Brain microvascular endothelial cell (primary cell): Measurements from ENCODE around the gene CLTA.

Source experiments
- DNase-seq: peaks from one replicate; pipeline ENCODE4 v3.0.0-alpha.2; 2020
- H3K27ac ChIP-seq: fragments of 250-450 bp; sonication (Bioruptor Pico); 2 replicates; pipeline ENCODE4 v1.5.1; 2020; ENCODE audit warnings: mild to moderate bottlenecking, moderate library complexity
- H3K27me3 ChIP-seq: fragments of 250-450 bp; sonication (Bioruptor Pico); replicated peaks from 2 replicates; pipeline ENCODE4 v1.5.1; 2020; ENCODE audit warnings: mild to moderate bottlenecking
- H3K36me3 ChIP-seq: fragments of 250-450 bp; sonication (Bioruptor Pico); replicated peaks from 2 replicates; pipeline ENCODE4 v1.5.1; 2020; ENCODE audit warnings: mild to moderate bottlenecking
- H3K4me3 ChIP-seq: 2 replicates; pipeline ENCODE4 v1.5.1; 2011; ENCODE audit warnings: low read depth, mild to moderate bottlenecking, control low read depth, low read length, moderate library complexity
- in situ Hi-C: cut with HindIII; loops from 2 replicates; pipeline ENCODE4 v1.10.0; 2017; ENCODE audit warnings: low sequenced_read_pairs, low pct_ligation_motif_present
- TF ChIP-seq, protein P1 (sequence below): IDR thresholded peaks from 2 replicates; pipeline ENCODE4 v1.5.1; 2011; ENCODE audit warnings: low read depth, mild to moderate bottlenecking, moderate library complexity, low read length, control low read depth, inconsistent platforms; ENCODE audit errors: missing control alignments

CLTA gene

GRCh38 chr9:36166168-36166927 lies 24.4 kb upstream of the CLTA start:
- DNase-seq: peak; percentile 76
- Histone ChIP-seq H3K4me3 (peak overlapping the region; percentile 53), H3K27me3 (no peaks in the 10 kb centered on the region), H3K36me3 (no peaks in the 10 kb centered on the region), H3K27ac (peak overlapping the region; percentile 28)
- TF ChIP-seq, protein P1, sequence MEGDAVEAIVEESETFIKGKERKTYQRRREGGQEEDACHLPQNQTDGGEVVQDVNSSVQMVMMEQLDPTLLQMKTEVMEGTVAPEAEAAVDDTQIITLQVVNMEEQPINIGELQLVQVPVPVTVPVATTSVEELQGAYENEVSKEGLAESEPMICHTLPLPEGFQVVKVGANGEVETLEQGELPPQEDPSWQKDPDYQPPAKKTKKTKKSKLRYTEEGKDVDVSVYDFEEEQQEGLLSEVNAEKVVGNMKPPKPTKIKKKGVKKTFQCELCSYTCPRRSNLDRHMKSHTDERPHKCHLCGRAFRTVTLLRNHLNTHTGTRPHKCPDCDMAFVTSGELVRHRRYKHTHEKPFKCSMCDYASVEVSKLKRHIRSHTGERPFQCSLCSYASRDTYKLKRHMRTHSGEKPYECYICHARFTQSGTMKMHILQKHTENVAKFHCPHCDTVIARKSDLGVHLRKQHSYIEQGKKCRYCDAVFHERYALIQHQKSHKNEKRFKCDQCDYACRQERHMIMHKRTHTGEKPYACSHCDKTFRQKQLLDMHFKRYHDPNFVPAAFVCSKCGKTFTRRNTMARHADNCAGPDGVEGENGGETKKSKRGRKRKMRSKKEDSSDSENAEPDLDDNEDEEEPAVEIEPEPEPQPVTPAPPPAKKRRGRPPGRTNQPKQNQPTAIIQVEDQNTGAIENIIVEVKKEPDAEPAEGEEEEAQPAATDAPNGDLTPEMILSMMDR: peak; percentile 69
- in situ Hi-C loops: no loop called here

DNA sequence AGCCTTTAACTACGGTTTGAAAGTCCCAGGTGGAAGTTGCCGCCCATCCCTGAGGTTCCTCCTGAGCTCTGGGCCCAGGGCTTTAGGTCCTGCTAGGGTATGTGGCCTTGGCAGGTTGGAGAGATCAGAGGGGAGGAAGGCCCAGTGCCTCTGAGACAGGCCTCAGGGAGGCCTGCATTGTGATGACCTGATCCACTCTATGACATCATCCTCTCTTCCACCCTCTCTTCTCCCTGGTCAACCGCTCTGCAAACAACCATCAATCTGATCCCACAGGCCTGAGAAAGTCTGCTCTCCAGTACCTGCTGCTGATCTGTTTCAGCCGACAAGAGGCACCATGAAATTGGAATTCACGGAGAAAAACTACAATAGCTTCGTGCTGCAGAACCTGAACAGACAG lies 21.6 kb upstream of the CLTA start, which contains the start of gene CCIN:
Gene CCIN, plus strand, starts transcription at position 223 of the 400 bp plus-strand sequence. Its CDS starts 115 bp downstream, at position 338.
- TF ChIP-seq, protein P1: no peak
- Histone ChIP-seq H3K27me3 (no peaks in the 10 kb centered on the region), H3K27ac (no peak within 1 kb of the TSS), H3K36me3 (no peaks in the 10 kb centered on the region), H3K4me3 (no peak within 1 kb of the TSS)
- DNase-seq: no peak
- in situ Hi-C loops: no loop called here

DNA sequence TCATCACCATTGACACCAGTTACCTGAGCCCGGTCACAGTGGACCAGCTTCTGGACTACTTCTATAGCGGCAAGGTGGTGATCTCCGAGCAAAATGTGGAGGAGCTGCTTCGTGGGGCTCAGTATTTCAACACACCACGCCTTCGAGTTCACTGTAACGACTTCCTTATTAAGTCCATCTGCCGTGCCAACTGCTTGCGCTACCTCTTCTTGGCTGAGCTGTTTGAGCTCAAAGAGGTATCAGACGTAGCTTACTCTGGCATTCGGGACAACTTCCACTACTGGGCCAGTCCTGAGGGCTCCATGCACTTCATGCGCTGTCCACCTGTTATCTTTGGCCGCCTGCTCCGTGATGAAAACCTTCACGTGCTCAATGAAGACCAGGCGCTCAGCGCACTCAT lies 21.0 kb upstream of the CLTA start:
- TF ChIP-seq, protein P1: no peak
- Histone ChIP-seq H3K27me3 (no peaks in the 10 kb centered on the region), H3K36me3 (no peaks in the 10 kb centered on the region), H3K4me3 (no peak overlapping the region), H3K27ac (no peak overlapping the region)
- DNase-seq: no peak
- in situ Hi-C loops: no loop called here

DNA sequence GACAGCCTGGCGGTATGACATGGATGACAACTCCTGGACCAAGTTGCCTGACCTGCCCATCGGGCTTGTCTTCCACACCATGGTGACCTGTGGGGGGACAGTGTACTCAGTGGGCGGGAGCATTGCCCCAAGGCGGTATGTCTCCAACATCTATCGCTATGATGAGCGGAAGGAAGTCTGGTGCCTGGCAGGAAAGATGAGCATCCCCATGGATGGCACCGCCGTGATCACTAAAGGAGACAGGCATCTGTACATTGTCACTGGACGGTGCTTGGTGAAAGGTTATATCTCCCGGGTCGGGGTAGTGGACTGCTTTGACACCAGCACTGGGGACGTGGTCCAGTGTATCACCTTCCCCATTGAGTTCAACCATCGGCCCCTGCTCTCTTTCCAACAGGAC lies 20.2 kb upstream of the CLTA start:
- TF ChIP-seq, protein P1: no peak
- Histone ChIP-seq H3K36me3 (no peaks in the 10 kb centered on the region), H3K27me3 (no peaks in the 10 kb centered on the region), H3K27ac (no peak overlapping the region), H3K4me3 (no peak overlapping the region)
- no peak for DNase-seq
- in situ Hi-C loops: no loop called here

GRCh38 chr9:36173861-36174260 lies 16.9 kb upstream of the CLTA start:
- no peak overlapping the region for H3K27ac ChIP-seq
- no peaks in the 10 kb centered on the region for H3K27me3 ChIP-seq
- in situ Hi-C loops: no loop called here
- no peak overlapping the region for H3K4me3 ChIP-seq
- TF ChIP-seq, protein P1: no peak
- no peaks in the 10 kb centered on the region for H3K36me3 ChIP-seq
- no peak for DNase-seq

DNA sequence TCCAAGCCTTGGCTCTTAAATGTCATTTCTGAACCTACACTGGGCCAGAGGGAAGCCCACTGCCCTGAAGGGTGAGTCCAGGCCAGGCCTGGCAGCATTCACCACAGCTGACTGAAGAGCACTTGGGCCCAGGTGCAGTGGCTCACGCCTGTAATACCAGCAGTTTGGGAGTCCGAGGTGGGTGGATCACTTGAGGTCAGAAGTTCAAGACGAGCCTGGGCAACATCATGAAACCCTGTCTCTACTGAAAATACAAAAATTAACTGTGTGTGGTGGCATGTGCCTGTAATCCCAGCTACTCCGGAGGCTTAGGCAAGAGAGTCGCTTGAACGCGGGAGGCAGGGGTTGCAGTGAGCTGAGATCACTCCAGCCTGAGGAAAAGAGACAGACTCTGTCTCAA lies 16.4 kb upstream of the CLTA start:
- Histone ChIP-seq H3K27ac (no peak overlapping the region), H3K4me3 (no peak overlapping the region), H3K36me3 (no peaks in the 10 kb centered on the region), H3K27me3 (no peaks in the 10 kb centered on the region)
- no peak for DNase-seq
- TF ChIP-seq, protein P1: no peak
- in situ Hi-C loops: no loop called here
